Measurements from ENCODE around the gene ANKRD53.
"Not testable (repeated sequence)": the region's sequence is repeated elsewhere in the genome, so short reads cannot be mapped to it uniquely, and the experiment has no call there.

Gene ANKRD53

GRCh38 chr2:70987386-70987785 is 9.0 kb downstream of the ANKRD53 start:
- H3K36me3 Mint-ChIP-seq (ENCODE audit: low read depth): peaks cover 39% of the 10 kb centered on the region
- H3K4me3 Mint-ChIP-seq: no peak overlapping the region
- no peak overlapping the region for H3K27ac Mint-ChIP-seq
- H3K4me1 Mint-ChIP-seq (ENCODE audit: low read depth): peaks cover 16% of the 10 kb centered on the region
- no peaks in the 10 kb centered on the region for H3K27me3 Mint-ChIP-seq (ENCODE audit: low read depth)
- no peaks in the 10 kb centered on the region for H3K9me3 Mint-ChIP-seq

DNA sequence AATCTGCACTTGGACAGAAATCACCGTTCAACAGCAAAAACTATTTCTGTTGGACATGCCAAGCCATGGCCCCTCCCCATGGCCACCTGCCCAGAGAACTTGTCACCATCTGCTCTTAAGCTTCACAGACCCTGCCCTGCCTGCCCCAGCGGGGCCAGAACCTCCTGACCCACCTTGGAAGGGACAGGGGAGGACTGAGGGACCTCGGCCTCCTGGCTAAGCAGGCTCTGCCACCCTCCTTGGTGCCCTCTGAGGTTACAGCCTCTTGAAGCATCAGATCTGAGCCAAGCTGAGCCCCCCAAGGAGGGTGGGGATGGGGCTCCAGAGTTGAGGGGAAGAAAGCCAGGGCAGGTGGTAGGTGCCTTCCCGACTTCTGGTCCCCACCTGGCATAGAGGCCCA is 9.7 kb downstream of the ANKRD53 start:
- no peaks in the 10 kb centered on the region for H3K9me3 Mint-ChIP-seq
- H3K27me3 Mint-ChIP-seq (ENCODE audit: low read depth): no peaks in the 10 kb centered on the region
- peaks cover 41% of the 10 kb centered on the region for H3K36me3 Mint-ChIP-seq (ENCODE audit: low read depth)
- H3K27ac Mint-ChIP-seq: no peak overlapping the region
- H3K4me1 Mint-ChIP-seq (ENCODE audit: low read depth): peaks cover 21% of the 10 kb centered on the region
- H3K4me3 Mint-ChIP-seq: no peak overlapping the region

- H3K27me3 Mint-ChIP-seq (ENCODE audit: low read depth): no peaks in the 10 kb centered on the region
- H3K4me1 Mint-ChIP-seq (ENCODE audit: low read depth): peaks cover 28% of the 10 kb centered on the region
- H3K9me3 Mint-ChIP-seq: no peaks in the 10 kb centered on the region
- peaks cover 41% of the 10 kb centered on the region for H3K36me3 Mint-ChIP-seq (ENCODE audit: low read depth)
- H3K4me3 Mint-ChIP-seq: no peak overlapping the region
- H3K27ac Mint-ChIP-seq: no peak overlapping the region
These were observed 10.6 kb downstream of the ANKRD53 start for GRCh38 chr2:70988726-70989648.

DNA sequence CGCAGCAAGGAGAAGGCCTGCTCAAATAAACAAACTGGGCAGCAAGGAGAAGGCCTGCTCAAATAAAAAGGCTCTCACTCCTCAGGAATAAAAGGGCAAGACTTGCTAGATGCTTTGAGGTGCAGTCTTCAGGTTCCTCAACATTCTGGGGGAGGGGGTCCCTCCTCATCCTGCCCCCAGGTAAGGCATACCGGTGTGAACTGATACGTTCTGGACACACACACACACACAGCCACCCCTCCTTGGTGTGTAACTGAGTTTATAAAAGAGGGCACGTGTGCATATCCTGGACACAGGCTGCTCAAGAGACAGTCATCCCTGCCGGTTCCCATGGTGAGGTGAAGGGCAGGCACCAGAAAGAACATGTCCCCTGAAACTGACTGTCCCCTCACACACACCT is 11.8 kb downstream of the ANKRD53 start:
- Mint-ChIP-seq H3K36me3 (ENCODE audit: low read depth) (peaks cover 41% of the 10 kb centered on the region), H3K4me3 (no peak overlapping the region), H3K9me3 (no peaks in the 10 kb centered on the region), H3K4me1 (ENCODE audit: low read depth) (peaks cover 22% of the 10 kb centered on the region), H3K27ac (no peak overlapping the region), H3K27me3 (ENCODE audit: low read depth) (no peaks in the 10 kb centered on the region)

DNA sequence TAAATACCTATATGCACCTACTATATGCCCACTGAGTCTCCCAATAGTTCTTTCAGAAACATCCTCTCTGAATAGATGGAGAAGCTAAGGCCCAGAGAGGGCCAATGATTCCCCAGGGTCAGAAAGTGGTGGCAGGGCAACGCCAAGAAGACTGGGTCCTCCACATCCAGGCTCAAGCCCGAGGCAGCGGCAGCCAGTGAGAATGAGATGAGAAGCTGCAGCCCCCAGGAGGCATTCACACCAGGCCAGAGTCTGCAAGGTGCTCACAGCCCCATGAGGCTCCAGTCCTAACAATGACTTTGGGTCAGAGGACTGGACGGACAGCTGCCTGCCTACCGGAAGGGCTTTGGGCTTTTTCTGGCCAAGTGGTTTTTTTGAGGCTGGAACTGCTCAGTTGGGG is 12.7 kb downstream of the ANKRD53 start:
- Mint-ChIP-seq H3K4me1 (ENCODE audit: low read depth) (peaks cover 26% of the 10 kb centered on the region), H3K36me3 (ENCODE audit: low read depth) (peaks cover 37% of the 10 kb centered on the region), H3K27me3 (ENCODE audit: low read depth) (peaks cover 3% of the 10 kb centered on the region), H3K9me3 (no peaks in the 10 kb centered on the region), H3K27ac (no peak overlapping the region), H3K4me3 (no peak overlapping the region)

- H3K9me3 Mint-ChIP-seq: no peaks in the 10 kb centered on the region
- H3K4me1 Mint-ChIP-seq (ENCODE audit: low read depth): peaks cover 24% of the 10 kb centered on the region
- peaks cover 31% of the 10 kb centered on the region for H3K36me3 Mint-ChIP-seq (ENCODE audit: low read depth)
- no peak overlapping the region for H3K4me3 Mint-ChIP-seq
- H3K27me3 Mint-ChIP-seq (ENCODE audit: low read depth): peaks cover 3% of the 10 kb centered on the region
- no peak overlapping the region for H3K27ac Mint-ChIP-seq
These were observed 13.3 kb downstream of the ANKRD53 start for GRCh38 chr2:70991742-70992141.

DNA sequence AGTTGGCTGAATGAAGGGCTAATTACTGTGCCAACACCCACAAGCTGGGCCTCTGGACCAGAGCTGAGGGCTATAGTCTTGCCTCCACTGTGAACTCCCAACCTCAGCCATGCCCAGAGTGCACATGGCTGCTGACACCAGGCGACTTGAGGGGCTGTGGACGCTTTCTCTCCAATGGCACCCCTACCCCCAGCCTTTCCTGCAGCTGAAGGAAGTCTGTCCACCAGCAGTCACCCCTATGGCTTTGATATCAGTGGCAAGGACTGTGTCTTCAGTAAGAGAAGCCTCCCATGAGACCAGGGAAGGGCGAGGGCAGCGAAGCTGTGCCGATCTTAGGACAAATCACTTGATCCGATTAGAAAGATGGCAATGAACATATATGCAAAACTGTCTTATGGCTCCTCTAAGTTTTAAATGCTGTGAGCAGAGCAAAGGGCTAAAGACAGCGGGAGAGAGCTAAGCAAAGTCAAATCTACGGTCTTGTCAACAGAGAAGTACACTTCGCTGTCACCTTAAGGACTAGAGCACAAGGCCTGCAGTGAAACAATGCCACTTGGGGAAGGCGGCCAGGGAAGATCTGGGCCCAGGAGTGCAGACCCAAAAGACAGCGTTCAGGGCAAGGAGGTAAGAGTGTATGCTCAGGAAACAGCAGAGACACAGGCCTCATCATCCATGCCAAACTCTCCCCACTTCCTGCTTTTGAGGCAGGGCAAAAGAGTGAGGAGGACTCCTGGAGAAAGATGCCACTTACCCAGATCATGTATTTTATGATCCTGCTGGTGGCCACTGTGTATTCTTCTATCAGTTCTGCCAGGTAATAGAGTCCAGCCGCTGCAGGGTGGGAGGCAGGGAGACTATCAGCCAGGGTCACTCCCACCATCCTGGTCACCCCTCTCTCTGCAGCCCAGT is 14.8 kb downstream of the ANKRD53 start:
- no peaks in the 10 kb centered on the region for H3K9me3 Mint-ChIP-seq
- H3K36me3 Mint-ChIP-seq (ENCODE audit: low read depth): peaks cover 21% of the 10 kb centered on the region
- H3K4me3 Mint-ChIP-seq: peak overlapping the region; percentile 99
- peak overlapping the region; percentile 95 for H3K27ac Mint-ChIP-seq
- peaks cover 24% of the 10 kb centered on the region for H3K4me1 Mint-ChIP-seq (ENCODE audit: low read depth)
- peaks cover 3% of the 10 kb centered on the region for H3K27me3 Mint-ChIP-seq (ENCODE audit: low read depth)

GRCh38 chr2:70994009-70994698 is 15.7 kb downstream of the ANKRD53 start:
- Mint-ChIP-seq H3K27me3 (ENCODE audit: low read depth) (peaks cover 3% of the 10 kb centered on the region), H3K27ac (peak overlapping the region; percentile 95), H3K9me3 (no peaks in the 10 kb centered on the region), H3K4me1 (ENCODE audit: low read depth) (peaks cover 29% of the 10 kb centered on the region), H3K36me3 (ENCODE audit: low read depth) (peaks cover 12% of the 10 kb centered on the region), H3K4me3 (peak overlapping the region; percentile 99)

- no peaks in the 10 kb centered on the region for H3K9me3 Mint-ChIP-seq
- peaks cover 3% of the 10 kb centered on the region for H3K27me3 Mint-ChIP-seq (ENCODE audit: low read depth)
- H3K4me1 Mint-ChIP-seq (ENCODE audit: low read depth): peaks cover 36% of the 10 kb centered on the region
- peak within 1 kb of the TSS; percentile 95 for H3K27ac Mint-ChIP-seq
- peaks cover 10% of the 10 kb centered on the region for H3K36me3 Mint-ChIP-seq (ENCODE audit: low read depth)
- peak within 1 kb of the TSS; percentile 99 for H3K4me3 Mint-ChIP-seq
These were observed 16.4 kb downstream of the ANKRD53 start, which contains the start of gene TEX261 for GRCh38 chr2:70994699-70995425. Gene TEX261 (minus strand): TSS chr2:70994873. CDS start chr2:70994757, 116 bp downstream.

- Mint-ChIP-seq H3K4me3 (peak overlapping the region; percentile 82), H3K27me3 (ENCODE audit: low read depth) (peaks cover 3% of the 10 kb centered on the region), H3K36me3 (ENCODE audit: low read depth) (peaks cover 10% of the 10 kb centered on the region), H3K4me1 (ENCODE audit: low read depth) (peaks cover 36% of the 10 kb centered on the region), H3K9me3 (no peaks in the 10 kb centered on the region), H3K27ac (no peak overlapping the region)
These were observed 16.9 kb downstream of the ANKRD53 start for GRCh38 chr2:70995426-70995729.

DNA sequence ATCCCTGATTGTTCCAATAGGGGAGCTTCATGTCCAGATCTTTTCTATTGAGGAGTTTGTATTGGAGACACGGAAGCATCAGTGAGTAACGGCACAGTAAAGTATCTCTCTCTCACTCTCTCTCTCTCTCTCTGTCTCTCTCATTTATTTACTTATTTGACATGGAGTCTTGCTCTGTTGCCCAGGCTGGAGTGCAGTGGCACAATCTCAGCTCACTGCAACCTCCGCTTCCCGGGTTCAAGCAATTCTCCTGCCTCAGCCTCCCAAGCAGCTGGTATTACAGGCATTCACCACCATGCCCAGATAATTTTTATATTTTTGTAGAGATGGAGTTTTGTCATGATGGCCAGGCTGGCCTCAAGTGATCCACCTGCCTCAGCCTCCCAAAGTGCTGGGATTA is 20.5 kb downstream of the ANKRD53 start:
- H3K27me3 Mint-ChIP-seq (ENCODE audit: low read depth); H3K36me3 Mint-ChIP-seq (ENCODE audit: low read depth); H3K27ac Mint-ChIP-seq; H3K9me3 Mint-ChIP-seq; H3K4me3 Mint-ChIP-seq: not testable (repeated sequence)
- H3K4me1 Mint-ChIP-seq (ENCODE audit: low read depth): peaks cover 23% of the 10 kb centered on the region

GRCh38 chr2:70999362-70999761 is 20.9 kb downstream of the ANKRD53 start:
- Mint-ChIP-seq H3K36me3 (ENCODE audit: low read depth) (no peaks in the 10 kb centered on the region), H3K9me3 (no peaks in the 10 kb centered on the region), H3K27me3 (ENCODE audit: low read depth) (peaks cover 3% of the 10 kb centered on the region), H3K27ac (peak overlapping the region; percentile 31), H3K4me3 (no peak overlapping the region), H3K4me1 (ENCODE audit: low read depth) (peaks cover 21% of the 10 kb centered on the region)

DNA sequence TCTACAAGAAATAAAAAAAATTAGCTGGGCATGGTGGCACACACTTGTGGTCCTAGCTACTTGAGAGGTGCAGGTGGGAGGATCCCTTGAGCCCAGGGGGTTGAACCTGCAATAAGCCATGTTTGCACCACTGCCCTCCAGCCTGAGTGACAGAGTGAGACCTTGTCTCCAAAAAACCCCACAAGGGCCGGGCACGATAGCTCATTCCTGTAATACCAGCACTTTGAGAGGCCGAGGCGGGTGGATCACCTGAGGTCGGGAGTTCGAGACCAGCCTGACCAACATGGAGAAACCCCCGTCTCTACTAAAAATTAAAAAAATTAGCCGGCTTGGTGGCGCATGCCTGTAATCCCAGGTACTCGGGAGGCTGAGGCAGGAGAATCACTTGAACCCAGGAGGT is 21.5 kb downstream of the ANKRD53 start:
- H3K4me3 Mint-ChIP-seq; H3K9me3 Mint-ChIP-seq; H3K27ac Mint-ChIP-seq; H3K27me3 Mint-ChIP-seq (ENCODE audit: low read depth); H3K36me3 Mint-ChIP-seq (ENCODE audit: low read depth): not testable (repeated sequence)
- H3K4me1 Mint-ChIP-seq (ENCODE audit: low read depth): peaks cover 21% of the 10 kb centered on the region
